Ramos (cell line): ENCODE results near the gene VWA3A.

Experiments
- in situ Hi-C: fragments of 300-500 bp; cut with MboI; formaldehyde crosslinking; loops from one replicate; pipeline ENCODE4 v1.14.3; 2022; ENCODE audit warnings: low sequenced_read_pairs; ENCODE audit not compliant: unreplicated experiment

Gene VWA3A

DNA sequence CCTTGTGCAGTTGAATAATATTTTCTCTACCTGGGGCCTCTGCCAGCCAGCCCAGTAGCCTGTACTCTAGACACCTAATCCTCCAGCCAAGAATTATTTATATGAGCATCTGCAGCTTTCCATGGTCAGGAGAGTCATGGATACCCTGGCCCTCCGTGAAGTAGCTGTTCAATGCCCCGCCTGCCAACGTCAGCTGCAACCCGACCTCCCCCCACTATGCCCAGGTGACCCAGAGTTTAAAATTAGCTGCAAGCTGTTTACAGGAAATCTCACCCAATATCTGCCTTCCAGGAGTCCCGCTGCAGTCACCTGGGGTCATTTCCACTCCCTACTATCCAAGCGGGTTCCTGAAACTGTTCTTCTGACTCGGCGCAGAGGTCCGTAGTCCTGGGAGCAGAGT lies 82.3 kb downstream of the VWA3A start:
- in situ Hi-C loops: no loop called here

DNA sequence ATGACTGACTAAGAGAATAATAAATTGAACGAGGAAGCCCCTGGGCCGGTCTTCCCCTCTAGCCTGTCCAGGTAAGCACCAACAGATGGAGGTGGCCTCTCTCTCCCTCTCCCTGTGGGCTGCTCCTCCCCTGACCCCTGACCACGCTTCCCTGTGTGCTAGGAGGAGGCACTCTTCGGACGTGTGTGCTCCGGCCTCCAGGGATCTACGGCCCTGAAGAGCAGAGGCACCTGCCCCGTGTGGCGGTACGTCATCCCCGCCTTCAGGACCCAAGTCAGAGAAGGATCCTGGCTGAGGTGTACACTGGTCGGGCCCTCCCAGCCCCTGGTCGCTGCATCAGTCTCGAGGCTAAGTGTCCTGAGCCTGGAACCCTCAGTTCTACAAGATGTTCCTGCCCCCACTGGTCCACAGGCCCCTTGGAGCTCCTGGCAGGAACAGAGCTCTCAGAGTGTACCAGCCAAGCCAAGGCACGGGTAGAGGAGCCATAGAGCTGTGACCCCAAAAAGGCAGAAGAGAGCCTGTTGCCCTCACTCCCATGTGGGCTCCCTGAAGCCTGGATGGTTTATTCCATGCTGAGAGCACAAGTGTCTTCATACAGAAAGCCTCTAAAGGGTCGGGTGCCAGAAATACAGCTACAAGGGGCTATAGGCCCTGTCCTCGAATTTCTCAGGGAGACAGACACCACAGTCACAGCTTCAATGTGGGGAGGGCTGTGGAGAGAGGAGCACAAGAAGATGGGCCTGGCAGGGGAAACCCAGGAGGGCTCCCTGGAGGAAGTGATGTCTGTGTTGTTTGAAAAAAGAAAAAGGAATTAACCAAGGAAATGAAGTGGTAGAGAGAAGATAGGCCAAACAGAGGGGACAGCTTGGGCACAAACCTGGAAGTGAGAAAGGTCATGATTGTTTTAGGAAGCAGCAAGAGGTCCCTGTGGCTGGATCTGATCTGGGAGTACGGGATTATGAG lies 85.9 kb downstream of the VWA3A start:
- in situ Hi-C loops: no loop called here

DNA sequence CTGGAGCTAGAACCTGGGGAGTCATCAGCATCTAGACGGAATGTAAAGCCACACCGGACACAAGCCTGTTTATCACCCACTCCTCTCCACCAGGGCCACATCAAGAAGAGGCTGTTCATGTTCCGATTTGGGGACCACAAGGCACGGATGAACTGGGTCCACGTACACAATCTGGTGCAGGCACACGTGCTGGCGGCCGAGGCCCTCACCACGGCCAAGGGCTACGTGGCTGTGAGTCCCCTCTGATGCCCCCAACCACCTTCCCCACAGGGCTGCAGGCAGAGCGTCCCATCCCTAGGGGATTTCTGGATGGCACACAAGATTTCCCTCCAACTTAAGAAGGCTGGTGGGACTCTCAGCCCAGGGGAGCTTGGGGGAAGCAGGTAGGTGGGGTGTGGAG lies 89.1 kb downstream of the VWA3A start:
- in situ Hi-C loops: loop anchor here (10.0 kb wide), 1 partner anchor 87 kb away; the partner anchor contains the start of gene VWA3A

DNA sequence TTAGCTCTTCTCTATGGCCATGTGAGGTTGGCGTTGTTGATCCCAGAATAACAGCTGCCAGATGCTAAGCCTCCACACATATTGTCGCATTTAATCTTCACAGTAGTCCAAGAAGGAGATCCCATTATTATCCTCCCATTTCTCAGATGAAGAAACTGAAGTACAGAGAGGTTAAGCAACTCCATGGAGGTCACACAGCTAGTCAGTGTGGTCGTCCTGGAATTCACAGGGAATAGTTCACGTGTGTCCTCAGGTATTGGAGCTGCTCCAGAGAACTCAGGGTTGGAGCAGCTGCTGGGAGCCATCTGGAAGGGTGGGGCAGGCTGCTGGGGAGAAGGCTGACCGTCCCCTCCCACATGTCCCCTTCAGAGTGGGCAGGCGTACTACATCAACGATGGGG lies 89.5 kb downstream of the VWA3A start:
- in situ Hi-C loops: loop anchor here (10.0 kb wide), 1 partner anchor 87 kb away; the partner anchor contains the start of gene VWA3A

DNA sequence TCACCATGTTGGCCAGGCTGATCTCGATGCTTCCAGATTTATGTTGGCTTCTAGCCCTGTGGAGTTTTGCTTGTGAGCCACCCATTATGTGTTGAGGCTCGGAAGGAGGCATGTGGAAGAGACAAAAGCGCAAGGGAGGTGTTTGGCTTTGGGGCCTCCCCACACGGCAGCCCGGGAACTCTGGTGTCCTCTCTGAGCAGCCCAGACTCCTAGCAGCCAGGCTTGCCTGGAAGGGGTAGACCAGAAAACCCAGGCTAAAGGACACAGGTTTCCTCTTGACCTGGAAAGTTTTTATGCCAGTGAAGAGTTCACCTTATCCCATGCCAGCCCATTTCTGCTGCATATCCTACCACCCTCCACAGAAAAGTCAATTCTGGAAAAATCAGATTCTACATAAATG lies 91.0 kb downstream of the VWA3A start:
- in situ Hi-C loops: loop anchor here (10.0 kb wide), 1 partner anchor 89 kb away; the partner anchor contains the start of gene VWA3A

GRCh38 chr16:22183901-22184614 lies 91.7 kb downstream of the VWA3A start:
- in situ Hi-C loops: loop anchor here (10.0 kb wide), 1 partner anchor 89 kb away; the partner anchor contains the start of gene VWA3A

DNA sequence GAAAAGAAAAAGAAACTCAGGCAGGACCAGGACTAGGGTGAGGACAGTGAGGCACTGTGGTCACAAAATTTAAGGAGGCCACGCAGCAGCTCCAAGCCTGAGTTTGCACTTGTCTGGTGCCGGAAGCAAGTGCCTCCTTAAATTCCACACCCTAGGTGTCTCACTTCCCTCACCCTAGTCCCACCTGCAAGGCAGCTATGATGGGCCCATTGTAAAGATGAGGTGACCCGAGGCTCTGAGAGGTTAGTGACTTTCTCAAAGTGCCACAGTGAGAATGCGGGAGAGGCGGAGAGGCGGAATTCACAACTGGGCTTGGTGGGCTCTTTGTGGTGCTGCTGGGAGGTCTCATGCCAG lies 92.3 kb downstream of the VWA3A start:
- in situ Hi-C loops: loop anchor here (10.0 kb wide), 1 partner anchor 90 kb away; the partner anchor contains the start of gene VWA3A

- in situ Hi-C loops: loop anchor here (5.0 to 10.0 kb wide), 2 partner anchors 92 to 184 kb away; partner anchors contain the start of genes PDZD9 and VWA3A
These were observed 94.2 kb downstream of the VWA3A start for GRCh38 chr16:22186517-22186916.

DNA sequence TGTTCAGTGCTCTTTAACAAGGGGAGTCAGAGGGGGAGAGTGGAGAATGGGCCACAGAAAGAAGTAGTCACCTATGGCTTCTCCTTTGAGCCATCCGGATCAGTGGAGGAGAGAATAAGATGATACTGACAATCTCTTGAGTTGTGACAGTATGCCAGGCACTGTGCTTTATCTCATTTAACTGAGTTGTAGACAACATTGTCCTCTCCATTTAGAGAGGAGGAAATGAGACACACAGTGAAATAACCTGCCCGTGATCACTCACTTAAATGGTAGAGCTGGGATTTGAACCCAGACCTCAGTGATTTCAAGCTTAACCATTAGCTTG lies 95.9 kb downstream of the VWA3A start:
- in situ Hi-C loops: loop anchor here (5.0 to 10.0 kb wide), 2 partner anchors 93 to 186 kb away; partner anchors contain the start of genes PDZD9 and VWA3A

DNA sequence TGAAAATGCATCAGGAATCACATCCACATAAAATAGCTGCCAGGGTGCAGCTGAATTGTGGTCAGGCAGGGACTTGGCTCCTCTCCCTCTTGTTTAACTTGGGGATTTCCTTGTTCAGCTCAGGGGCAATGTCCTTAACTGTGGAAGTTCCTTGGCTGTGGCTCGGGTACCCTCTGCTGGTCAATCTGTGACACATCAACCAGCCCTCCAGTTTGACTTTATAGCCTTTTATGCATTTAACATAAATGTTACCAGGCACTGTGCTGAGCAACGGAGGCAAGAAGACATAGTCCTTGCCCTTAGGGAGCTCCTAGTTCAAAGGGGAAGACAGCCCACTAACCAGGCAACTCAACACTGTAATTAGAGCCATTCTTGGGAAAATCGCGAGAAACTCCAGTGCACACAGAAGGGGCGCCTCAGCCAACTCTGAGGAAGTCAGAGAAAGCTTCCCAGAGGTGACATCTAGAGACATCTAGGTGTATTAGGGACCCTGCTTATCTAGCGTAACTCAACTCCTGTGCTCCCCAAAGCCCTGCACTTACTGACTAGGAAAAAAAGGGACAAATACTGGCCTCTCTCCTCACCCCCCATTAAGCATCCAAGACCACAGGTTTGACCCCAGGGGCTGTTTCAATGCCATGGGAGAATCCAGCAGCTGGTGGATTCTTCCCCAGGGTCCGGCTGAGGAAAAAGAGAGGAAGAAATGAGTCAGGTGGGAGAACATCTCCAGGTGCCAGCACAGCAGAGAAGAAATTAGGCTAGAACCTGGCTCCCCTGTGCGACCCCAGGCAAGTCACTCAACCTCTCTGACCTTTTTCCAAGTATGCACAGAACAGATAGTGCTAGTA lies 96.5 kb downstream of the VWA3A start:
- in situ Hi-C loops: loop anchor here (5.0 to 10.0 kb wide), 2 partner anchors 94 to 187 kb away; partner anchors contain the start of genes PDZD9 and VWA3A

DNA sequence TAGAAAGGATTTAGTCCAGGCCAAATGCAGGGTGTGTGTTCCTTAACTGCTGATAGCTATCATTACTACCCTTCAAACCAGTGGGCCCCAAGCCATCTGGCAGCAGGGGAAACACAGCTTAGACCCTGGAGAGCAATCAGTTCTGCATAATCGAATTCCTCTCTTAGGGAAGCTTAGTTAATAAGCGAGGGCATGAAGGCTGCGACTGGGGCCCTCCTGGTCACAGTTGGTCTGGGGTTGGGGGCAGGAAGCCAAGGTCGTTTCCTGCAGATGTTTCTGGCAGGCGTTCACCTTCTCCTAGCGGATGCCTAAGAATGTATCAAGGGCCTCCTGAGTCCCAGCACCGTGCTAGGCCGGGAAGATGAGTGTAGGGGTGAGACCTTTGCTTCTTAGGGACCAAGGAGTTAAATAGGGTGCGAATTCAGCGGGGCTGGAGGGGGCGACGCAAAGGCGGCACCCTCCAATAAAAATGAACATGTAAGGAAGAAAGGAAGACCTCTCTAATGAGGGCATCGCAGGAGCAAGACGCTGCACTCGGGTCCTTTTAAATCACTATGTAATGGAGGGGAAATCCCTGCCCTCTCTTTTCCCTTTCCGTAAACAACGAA lies 97.2 kb downstream of the VWA3A start:
- in situ Hi-C loops: loop anchor here (5.0 to 10.0 kb wide), 2 partner anchors 95 to 187 kb away; partner anchors contain the start of genes PDZD9 and VWA3A

DNA sequence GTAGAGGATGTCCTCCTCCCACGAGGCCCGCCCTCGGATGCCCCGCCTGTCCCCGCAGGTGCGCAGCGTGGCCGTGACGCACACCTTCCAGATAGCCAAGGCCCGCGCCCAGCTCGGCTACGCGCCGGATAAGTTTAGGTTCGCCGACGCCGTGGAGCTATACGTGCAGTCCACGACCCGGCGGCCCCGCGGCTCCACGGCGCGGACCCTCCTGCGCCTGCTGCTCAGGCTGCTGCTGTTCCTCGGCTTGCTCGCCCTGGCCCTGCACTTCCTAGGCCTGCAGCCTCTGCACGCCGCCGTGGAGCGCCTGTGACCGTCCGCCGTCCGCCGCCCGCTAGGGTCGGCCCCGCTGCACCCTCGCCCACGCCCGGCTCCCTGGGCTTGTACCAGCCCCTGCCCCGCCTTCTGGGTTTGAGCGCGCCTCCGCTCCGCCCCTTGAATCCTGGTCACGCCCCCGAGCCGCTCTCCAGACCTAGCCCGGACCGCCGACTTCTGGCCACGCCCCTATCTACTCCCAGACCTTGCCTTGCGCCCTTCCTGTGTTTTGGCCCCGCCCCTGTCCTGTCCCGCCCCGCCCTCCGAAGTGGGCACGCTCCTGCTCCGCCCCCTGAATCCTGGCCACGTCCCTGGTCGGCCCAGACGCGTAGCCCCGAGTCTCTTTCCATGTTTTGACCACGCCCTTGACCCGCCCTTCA lies 97.9 kb downstream of the VWA3A start:
- in situ Hi-C loops: no loop called here

GRCh38 chr16:22190776-22191531 lies 98.6 kb downstream of the VWA3A start:
- in situ Hi-C loops: no loop called here

DNA sequence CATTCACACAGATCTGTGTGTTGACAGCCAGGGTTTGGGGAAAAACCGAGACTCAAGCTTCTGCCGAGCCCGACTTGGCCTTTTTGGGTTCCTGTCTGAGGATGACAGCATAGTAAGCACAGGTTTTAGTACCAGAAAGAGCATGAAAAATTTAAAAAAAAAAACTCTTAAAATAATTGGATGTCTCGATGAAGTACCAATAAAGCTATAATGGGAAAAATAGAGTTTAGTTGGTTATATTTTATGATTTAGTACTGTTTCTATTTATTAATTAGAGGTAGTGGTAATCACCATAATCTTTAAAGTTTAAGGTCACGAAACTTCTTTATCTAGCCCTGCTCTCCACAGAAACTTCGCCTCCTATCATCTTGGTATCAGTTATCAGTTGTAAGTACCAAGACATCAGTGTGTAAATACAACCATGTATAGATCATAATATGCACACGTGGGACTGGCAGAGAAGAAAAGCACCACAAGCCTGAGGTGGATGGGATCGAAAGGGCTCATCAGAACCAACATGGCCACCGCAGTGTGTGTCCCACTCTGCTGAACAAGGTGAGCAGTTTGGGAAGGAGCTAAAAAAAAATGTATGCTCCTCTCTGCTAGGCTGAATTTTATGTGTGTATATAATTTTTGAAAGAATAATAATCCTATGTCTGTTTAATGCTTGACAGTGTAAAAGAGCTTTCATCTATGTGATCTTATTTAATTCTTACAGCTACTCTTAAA lies 99.4 kb downstream of the VWA3A start:
- in situ Hi-C loops: no loop called here

GRCh38 chr16:22192261-22193062 lies 100.1 kb downstream of the VWA3A start:
- in situ Hi-C loops: no loop called here

- in situ Hi-C loops: no loop called here
These were observed 100.7 kb downstream of the VWA3A start for GRCh38 chr16:22193063-22193411.
